Tibial artery (tissue), 4 donors: Measurements from ENCODE around the gene UBA3.

Experiments used
- DNase-seq, 2 donors: peaks; one replicate each; pipeline ENCODE4 v3.0.0-alpha.2; 2019
- H3K27ac ChIP-seq, 2 donors: fragments of 200-600 bp; sonication (generic) in 1 of 2; 1 replicate in 1 of 2; 2 replicates in 1 of 2; pipeline ENCODE4 v1.5.1; 2018 to 2019; ENCODE audit warnings: mild to moderate bottlenecking in 1 of 2
- H3K27me3 ChIP-seq, 2 donors: fragments of 200-600 bp; sonication (generic) in 1 of 2; one replicate each; pipeline versions ENCODE4 v1.5.1 to v1.6.0; 2016 to 2019
- H3K36me3 ChIP-seq, 3 donors: fragments of 200-600 bp; sonication (generic) in 2 of 3; one replicate each; pipeline ENCODE4 v1.5.1; 2016 to 2019; ENCODE audit warnings: mild to moderate bottlenecking in 2 of 3
- H3K4me1 ChIP-seq, 4 donors: fragments of 200-600 bp; sonication (generic) in 2 of 4; 1 replicate in 3 of 4; 2 replicates in 1 of 4; pipeline ENCODE4 v1.5.1; 2016 to 2019
- H3K4me3 ChIP-seq, 2 donors: fragments of 200-600 bp; sonication (generic) in 1 of 2; 1 replicate in 1 of 2; 2 replicates in 1 of 2; pipeline ENCODE4 v1.5.1; 2018 to 2019; ENCODE audit warnings: mild to moderate bottlenecking in 2 of 2
- H3K9me3 ChIP-seq, 3 donors: fragments of 200-600 bp; sonication (generic) in 1 of 3; one replicate each; pipeline ENCODE4 v1.5.1; 2016 to 2019
- CTCF ChIP-seq, 2 experiments: fragments of 200-600 bp in 1 of 2; fragments of 450-650 bp in 1 of 2; IDR thresholded peaks; one replicate each; pipeline ENCODE4 v1.5.1; 2017 to 2019; ENCODE audit warnings: antibody characterized with exemption in 2 of 2, mild to moderate bottlenecking in 1 of 2, moderate library complexity in 1 of 2
- intact Hi-C: fragments of 100-400 bp; cut with DNase I; formaldehyde crosslinking; loops from one replicate; pipeline ENCODE4 v1.15.0; 2023; ENCODE audit warnings: low total_unique reads

UBA3 gene

GRCh38 chr3:69072928-69073327, 7.2 kb downstream of the UBA3 start:
- no peaks in the 10 kb centered on the region for H3K9me3 ChIP-seq
- no peak for DNase-seq
- no peak for TF ChIP-seq CTCF (IDR thresholded peaks at IDR 0.05)
- H3K27ac ChIP-seq, result no peak overlapping the region
- no peak overlapping the region for H3K4me3 ChIP-seq
- peaks cover 10 to 27% (median 20%) of the 10 kb centered on the region in 3 donors for H3K36me3 ChIP-seq
- no peaks in the 10 kb centered on the region for H3K27me3 ChIP-seq
- intact Hi-C loops, result no loop called here
- peaks cover 0 to 5% (median 1%) of the 10 kb centered on the region in 4 donors for H3K4me1 ChIP-seq

- no peaks in the 10 kb centered on the region for H3K27me3 ChIP-seq
- intact Hi-C loops, result no loop called here
- no peak overlapping the region for H3K27ac ChIP-seq
- DNase-seq, result no peak
- no peaks in the 10 kb centered on the region for H3K4me1 ChIP-seq
- H3K4me3 ChIP-seq, result no peak overlapping the region
- no peaks in the 10 kb centered on the region for H3K9me3 ChIP-seq
- peaks cover 11 to 28% (median 27%) of the 10 kb centered on the region in 3 donors for H3K36me3 ChIP-seq
- TF ChIP-seq CTCF (IDR thresholded peaks at IDR 0.05), result no peak
These were observed 14.0 kb downstream of the UBA3 start for GRCh38 chr3:69066121-69066520.

GRCh38 chr3:69065318-69065964, 14.7 kb downstream of the UBA3 start:
- DNase-seq, result no peak
- H3K27me3 ChIP-seq, result no peaks in the 10 kb centered on the region
- no peak for TF ChIP-seq CTCF (IDR thresholded peaks at IDR 0.05)
- intact Hi-C loops, result no loop called here
- H3K36me3 ChIP-seq, result peaks cover 18 to 34% (median 28%) of the 10 kb centered on the region in 3 donors
- H3K4me1 ChIP-seq, result no peaks in the 10 kb centered on the region
- no peak overlapping the region for H3K4me3 ChIP-seq
- H3K9me3 ChIP-seq, result no peaks in the 10 kb centered on the region
- no peak overlapping the region for H3K27ac ChIP-seq

- H3K36me3 ChIP-seq, result peaks cover 26 to 44% (median 34%) of the 10 kb centered on the region in 3 donors
- no peaks in the 10 kb centered on the region for H3K27me3 ChIP-seq
- no peaks in the 10 kb centered on the region for H3K9me3 ChIP-seq
- H3K4me3 ChIP-seq, result no peak overlapping the region
- TF ChIP-seq CTCF (IDR thresholded peaks at IDR 0.05), result no peak
- H3K4me1 ChIP-seq, result no peaks in the 10 kb centered on the region
- DNase-seq, result no peak
- no peak overlapping the region for H3K27ac ChIP-seq
- intact Hi-C loops, result no loop called here
These were observed 16.5 kb downstream of the UBA3 start for GRCh38 chr3:69063636-69064035.

GRCh38 chr3:69059688-69060087, 20.5 kb downstream of the UBA3 start:
- no peaks in the 10 kb centered on the region for H3K4me1 ChIP-seq
- H3K27ac ChIP-seq, result no peak overlapping the region
- H3K4me3 ChIP-seq, result no peak overlapping the region
- H3K36me3 ChIP-seq, result peaks cover 37 to 70% (median 53%) of the 10 kb centered on the region in 3 donors
- intact Hi-C loops, result loop anchor here (10.0 kb wide), 1 partner anchor 55 kb away; no protein-coding TSS in a partner anchor
- no peaks in the 10 kb centered on the region for H3K27me3 ChIP-seq
- H3K9me3 ChIP-seq, result no peaks in the 10 kb centered on the region
- TF ChIP-seq CTCF (IDR thresholded peaks at IDR 0.05), result no peak
- no peak for DNase-seq

- intact Hi-C loops, result loop anchor here (10.0 kb wide), 1 partner anchor 54 kb away; no protein-coding TSS in a partner anchor
- peaks cover 38 to 71% (median 59%) of the 10 kb centered on the region in 3 donors for H3K36me3 ChIP-seq
These were observed 21.3 kb downstream of the UBA3 start for GRCh38 chr3:69058947-69059224.

More at GRCh38 chr3:69058947-69059224, 21.3 kb downstream of the UBA3 start:
- H3K27ac ChIP-seq, result no peak overlapping the region
- H3K4me3 ChIP-seq, result no peak overlapping the region
- no peaks in the 10 kb centered on the region for H3K27me3 ChIP-seq
- DNase-seq, result no peak
- no peaks in the 10 kb centered on the region for H3K9me3 ChIP-seq
- TF ChIP-seq CTCF (IDR thresholded peaks at IDR 0.05), result no peak
- no peaks in the 10 kb centered on the region for H3K4me1 ChIP-seq
